NOMO-1 treated with DMSO at 0.1 percent for 48 hours (cell line): ENCODE measurements around the gene HOXA3.

Experiments
- DNase-seq: peaks from one replicate; lab custom pipeline; 2025; ENCODE audit not compliant: unreplicated experiment; lab: John Stamatoyannopoulos, UW

HOXA3 gene

GRCh38 chr7:27064159-27064558, 88.2 kb downstream of the HOXA3 start:
- no peak for DNase-seq

GRCh38 chr7:27062946-27063345, 89.4 kb downstream of the HOXA3 start:
- no peak for DNase-seq
